Measurements from ENCODE around the gene TNNI2. TPM values are rescaled to one million over a fixed set of nuclear protein-coding genes. Genes with fewer than 3 reads are reported as not detected.

The TNNI2 gene
- total and polyA plus RNA-seq, 2 donors (not counting 3 experiments of a cell fraction or from before 2014, with no cell fraction given), result not detected

DNA sequence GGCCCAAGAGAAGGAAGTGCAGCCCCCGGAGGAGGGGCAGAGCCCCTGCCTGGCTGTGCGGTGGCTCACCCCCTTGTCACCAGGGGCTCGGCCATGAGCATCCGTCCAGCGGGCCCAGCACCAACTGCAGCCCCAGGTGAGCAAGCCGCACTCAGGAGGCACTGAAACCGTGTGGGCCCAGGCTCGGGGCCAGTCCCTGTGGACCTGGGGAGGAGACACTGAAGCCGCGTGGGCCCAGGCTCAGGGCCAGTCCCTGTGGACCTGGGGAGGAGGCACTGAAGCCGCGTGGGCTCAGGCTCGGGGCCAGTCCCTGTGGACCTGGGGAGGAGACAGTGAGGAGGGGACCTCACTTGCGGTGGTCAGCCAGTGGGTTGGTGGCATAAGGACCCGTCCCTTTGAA, 28.0 kb downstream of the TNNI2 start:
- DNase-seq (ENCODE audit: low read depth, low spot score) (no peak), FAIRE-seq (no peak)
- TF ChIP-seq POLR2A (IDR thresholded peaks at IDR 0.05; ENCODE audit: low read depth, low read length) (no peak), GATA2 (IDR thresholded peaks at IDR 0.05; ENCODE audit: insufficient read depth, insufficient read length, low read depth, low read length) (no peak), POLR2AphosphoS5 (IDR thresholded peaks at IDR 0.05; ENCODE audit: insufficient read depth, low read depth, low read length) (no peak), FOS (IDR thresholded peaks at IDR 0.05; ENCODE audit: borderline replicate concordance, insufficient read depth, low read length) (no peak), MYC (IDR thresholded peaks at IDR 0.05; ENCODE audit: low read depth, low read length) (no peak), JUN (IDR thresholded peaks at IDR 0.05; ENCODE audit: borderline replicate concordance, insufficient read depth, insufficient read length, low read depth) (no peak), EZH2 (IDR thresholded peaks at IDR 0.05; ENCODE audit: borderline replicate concordance, low read depth, low read length, severe bottlenecking) (no peak)
- TF ChIP-seq, protein P1, sequence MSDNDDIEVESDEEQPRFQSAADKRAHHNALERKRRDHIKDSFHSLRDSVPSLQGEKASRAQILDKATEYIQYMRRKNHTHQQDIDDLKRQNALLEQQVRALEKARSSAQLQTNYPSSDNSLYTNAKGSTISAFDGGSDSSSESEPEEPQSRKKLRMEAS (IDR thresholded peaks at IDR 0.05; ENCODE audit: insufficient read depth, insufficient read length), result no peak
- TF ChIP-seq, protein P2, sequence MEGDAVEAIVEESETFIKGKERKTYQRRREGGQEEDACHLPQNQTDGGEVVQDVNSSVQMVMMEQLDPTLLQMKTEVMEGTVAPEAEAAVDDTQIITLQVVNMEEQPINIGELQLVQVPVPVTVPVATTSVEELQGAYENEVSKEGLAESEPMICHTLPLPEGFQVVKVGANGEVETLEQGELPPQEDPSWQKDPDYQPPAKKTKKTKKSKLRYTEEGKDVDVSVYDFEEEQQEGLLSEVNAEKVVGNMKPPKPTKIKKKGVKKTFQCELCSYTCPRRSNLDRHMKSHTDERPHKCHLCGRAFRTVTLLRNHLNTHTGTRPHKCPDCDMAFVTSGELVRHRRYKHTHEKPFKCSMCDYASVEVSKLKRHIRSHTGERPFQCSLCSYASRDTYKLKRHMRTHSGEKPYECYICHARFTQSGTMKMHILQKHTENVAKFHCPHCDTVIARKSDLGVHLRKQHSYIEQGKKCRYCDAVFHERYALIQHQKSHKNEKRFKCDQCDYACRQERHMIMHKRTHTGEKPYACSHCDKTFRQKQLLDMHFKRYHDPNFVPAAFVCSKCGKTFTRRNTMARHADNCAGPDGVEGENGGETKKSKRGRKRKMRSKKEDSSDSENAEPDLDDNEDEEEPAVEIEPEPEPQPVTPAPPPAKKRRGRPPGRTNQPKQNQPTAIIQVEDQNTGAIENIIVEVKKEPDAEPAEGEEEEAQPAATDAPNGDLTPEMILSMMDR (IDR thresholded peaks at IDR 0.05; ENCODE audit: extremely low read depth in 1 of 2, insufficient read depth in 1 of 2, low read depth in 1 of 2, low read length in 2 of 2), result no peak
- ChIA-PET CTCF (interaction anchor here (1.5 to 3.9 kb wide), 3 partner anchors 10 to 214 kb away, joined by 4 to 21 read pairs (median 8); no protein-coding TSS in a partner anchor), POLR2A (no interaction called here)
- Histone ChIP-seq H2AFZ (ENCODE audit: low read depth, low read length) (no peak overlapping the region), H3K36me3 (ENCODE audit: control insufficient read depth in 2 of 2, extremely low read depth in 1 of 2, insufficient read depth in 2 of 2, low read length in 2 of 2) (no peaks in the 10 kb centered on the region), H3K27ac (ENCODE audit: insufficient read depth, low read depth, low read length) (no peak overlapping the region), H3K4me2 (ENCODE audit: insufficient read depth, low read length) (no peak overlapping the region), H3K27me3 (ENCODE audit: control insufficient read depth in 2 of 2, insufficient read depth in 2 of 2, low read length in 2 of 2) (peaks cover 0 to 3% of the 10 kb centered on the region in 2 experiments), H3K9ac (replicated peaks; ENCODE audit: extremely low read depth, insufficient read depth, low read length) (no peak overlapping the region), H3K79me2 (ENCODE audit: control insufficient read depth, insufficient read depth, low read length) (no peaks in the 10 kb centered on the region), H4K20me1 (replicated peaks; ENCODE audit: control insufficient read depth, extremely low read depth, insufficient read depth, low read length) (no peaks in the 10 kb centered on the region), H3K9me3 (replicated peaks; ENCODE audit: control insufficient read depth, insufficient read depth, low read length) (no peaks in the 10 kb centered on the region), H3K4me3 (replicated peaks in 1 of 3; ENCODE audit: insufficient read depth in 1 of 3, low read depth in 1 of 3, low read length in 3 of 3) (no peak overlapping the region), H3K9me1 (replicated peaks; ENCODE audit: control insufficient read depth, extremely low read depth, insufficient read depth, low read length) (no peaks in the 10 kb centered on the region), H3K4me1 (ENCODE audit: control insufficient read depth, extremely low read depth, insufficient read depth, low read length) (peaks cover 12% of the 10 kb centered on the region)
- intact Hi-C loops (cut with micrococcal nuclease), result no loop called here
- BruUV-seq (replicated peaks), result no TSS peak
- dilution Hi-C loops (cut with MboI; ENCODE audit: extremely low pct_ligation_motif_present, low sequenced_read_pairs), result no loop called here
